DOHH2 (cell line): Measurements from ENCODE around the gene IKBKG.
"Not testable (repeated sequence)": the region's sequence is repeated elsewhere in the genome, so short reads cannot be mapped to it uniquely, and the experiment has no call there.

ENCODE experiments used
- H3F3A ChIP-seq: fragments of 200-600 bp; sonication (generic), shearing (Covaris generic); 2 replicates; pipeline ENCODE4 v1.6.0; 2016; ENCODE audit warnings: antibody characterized with exemption, mild to moderate bottlenecking; ENCODE audit not compliant: control insufficient read depth, insufficient read depth
- H3K27ac ChIP-seq: fragments of 200-600 bp; sonication (generic); 2 replicates; pipeline ENCODE4 v1.5.1; 2014; ENCODE audit warnings: low read depth, mild to moderate bottlenecking, low read length, moderate library complexity
- H3K27me3 ChIP-seq: fragments of 200-600 bp; sonication (generic); 2 replicates; pipeline ENCODE4 v1.6.1; 2014; ENCODE audit warnings: mild to moderate bottlenecking, low read length, mixed read lengths; ENCODE audit not compliant: control insufficient read depth
- H3K36me3 ChIP-seq: fragments of 200-600 bp; sonication (generic); 2 replicates; pipeline ENCODE4 v1.6.1; 2014; ENCODE audit warnings: mild to moderate bottlenecking, low read length, moderate library complexity, mixed read lengths; ENCODE audit not compliant: control insufficient read depth
- H3K4me1 ChIP-seq: fragments of 200-600 bp; sonication (generic); 2 replicates; pipeline ENCODE4 v1.6.1; 2014; ENCODE audit warnings: mild to moderate bottlenecking, low read length, mixed read lengths; ENCODE audit not compliant: control insufficient read depth
- H3K4me2 ChIP-seq: fragments of 200-600 bp; sonication (generic); 2 replicates; pipeline ENCODE4 v1.6.0; 2014; ENCODE audit warnings: mild to moderate bottlenecking, low read length, moderate library complexity
- H3K4me3 ChIP-seq: fragments of 200-600 bp; sonication (generic); 2 replicates; pipeline ENCODE4 v1.5.1; 2014; ENCODE audit warnings: mild to moderate bottlenecking, low read length, mixed read lengths
- H3K79me2 ChIP-seq: fragments of 200-600 bp; sonication (generic); 2 replicates; pipeline ENCODE4 v1.6.1; 2014; ENCODE audit warnings: mild to moderate bottlenecking, low read length, mixed read lengths; ENCODE audit not compliant: control insufficient read depth
- H3K9me2 ChIP-seq: fragments of 200-600 bp; sonication (generic); replicated peaks from 2 replicates; pipeline ENCODE4 v1.6.1; 2014; ENCODE audit warnings: mild to moderate bottlenecking, low read length, mixed read lengths; ENCODE audit not compliant: control insufficient read depth
- H3K9me3 ChIP-seq: fragments of 200-600 bp; sonication (generic); 2 replicates; pipeline ENCODE4 v1.6.1; 2014; ENCODE audit warnings: antibody characterized with exemption, low read length, mixed read lengths; ENCODE audit not compliant: control insufficient read depth, insufficient read depth
- H4K20me1 ChIP-seq: fragments of 200-600 bp; sonication (generic); 2 replicates; pipeline ENCODE4 v1.6.0; 2014; ENCODE audit warnings: low read depth, mild to moderate bottlenecking, antibody characterized with exemption, low read length, moderate library complexity; ENCODE audit not compliant: control insufficient read depth, insufficient read depth
- EZH2phosphoT487 ChIP-seq: fragments of 200-600 bp; sonication (generic); IDR thresholded peaks from 2 replicates; pipeline ENCODE4 v1.6.1; 2017; ENCODE audit warnings: borderline replicate concordance, mild to moderate bottlenecking, antibody characterized with exemption, low read length, moderate library complexity, mixed read lengths
- TF ChIP-seq, protein P1 (sequence below): fragments of 200-600 bp; sonication (generic); IDR thresholded peaks from one replicate; pipeline ENCODE4 v1.5.1; 2014; ENCODE audit warnings: antibody characterized with exemption, mild to moderate bottlenecking, low read depth, low read length; ENCODE audit not compliant: poor library complexity, severe bottlenecking

Gene IKBKG

DNA sequence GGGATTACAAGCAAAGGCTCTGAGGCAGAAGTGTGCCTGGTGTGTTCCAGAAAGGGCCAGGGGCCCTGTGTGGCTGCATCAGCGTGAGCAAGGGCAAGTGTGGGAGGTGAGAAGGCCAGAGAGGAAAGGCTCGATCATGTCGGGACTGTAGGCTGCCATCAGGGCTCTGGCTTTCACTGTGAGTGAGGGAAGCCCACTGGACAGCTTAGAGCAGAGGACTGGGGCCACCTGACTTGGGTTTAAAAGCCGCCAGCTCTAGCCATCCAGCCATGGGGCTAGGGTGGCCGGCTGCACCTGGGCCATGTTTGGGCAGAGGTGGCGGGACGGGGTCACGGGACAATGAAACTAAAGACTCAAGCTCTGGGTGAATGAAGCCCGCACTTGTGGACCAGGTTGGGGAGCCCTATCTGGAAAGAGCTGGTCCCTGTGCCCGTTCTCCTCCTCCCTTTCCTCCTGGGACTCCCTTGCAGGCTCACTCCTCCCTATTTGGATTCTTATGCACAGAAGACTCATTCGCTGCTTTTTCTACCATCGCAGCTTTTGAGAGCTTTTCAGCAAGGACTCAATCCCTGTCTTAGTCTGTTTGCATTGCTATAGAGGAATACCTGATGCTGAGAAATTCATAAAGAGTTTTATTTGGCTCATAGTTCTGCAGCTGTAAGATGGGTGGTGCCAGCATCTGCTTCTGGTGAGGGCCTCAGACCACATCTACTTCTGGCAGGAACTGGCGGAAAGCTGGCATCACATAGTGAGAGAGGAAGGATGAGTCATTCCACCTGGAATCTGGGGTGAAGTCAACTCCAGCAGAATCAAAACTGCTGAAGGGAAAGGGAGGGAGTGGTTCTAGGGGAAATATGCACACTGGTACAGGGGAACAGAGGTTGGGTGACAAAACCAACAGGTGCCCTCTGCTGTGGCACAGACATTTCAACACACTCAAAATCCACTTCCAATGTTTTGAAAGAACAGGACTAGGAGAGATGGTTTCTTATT, 56.3 kb downstream of the IKBKG start:
- Histone ChIP-seq H3F3A (no peaks in the 10 kb centered on the region), H3K4me1 (no peaks in the 10 kb centered on the region), H3K79me2 (no peaks in the 10 kb centered on the region), H3K9me2 (no peaks in the 10 kb centered on the region), H3K36me3 (no peaks in the 10 kb centered on the region), H3K9me3 (no peaks in the 10 kb centered on the region), H3K27me3 (no peaks in the 10 kb centered on the region), H3K27ac (no peak overlapping the region), H3K4me3 (no peak overlapping the region), H3K4me2 (no peak overlapping the region), H4K20me1 (no peaks in the 10 kb centered on the region)
- no peak for TF ChIP-seq EZH2phosphoT487
- TF ChIP-seq, protein P1, sequence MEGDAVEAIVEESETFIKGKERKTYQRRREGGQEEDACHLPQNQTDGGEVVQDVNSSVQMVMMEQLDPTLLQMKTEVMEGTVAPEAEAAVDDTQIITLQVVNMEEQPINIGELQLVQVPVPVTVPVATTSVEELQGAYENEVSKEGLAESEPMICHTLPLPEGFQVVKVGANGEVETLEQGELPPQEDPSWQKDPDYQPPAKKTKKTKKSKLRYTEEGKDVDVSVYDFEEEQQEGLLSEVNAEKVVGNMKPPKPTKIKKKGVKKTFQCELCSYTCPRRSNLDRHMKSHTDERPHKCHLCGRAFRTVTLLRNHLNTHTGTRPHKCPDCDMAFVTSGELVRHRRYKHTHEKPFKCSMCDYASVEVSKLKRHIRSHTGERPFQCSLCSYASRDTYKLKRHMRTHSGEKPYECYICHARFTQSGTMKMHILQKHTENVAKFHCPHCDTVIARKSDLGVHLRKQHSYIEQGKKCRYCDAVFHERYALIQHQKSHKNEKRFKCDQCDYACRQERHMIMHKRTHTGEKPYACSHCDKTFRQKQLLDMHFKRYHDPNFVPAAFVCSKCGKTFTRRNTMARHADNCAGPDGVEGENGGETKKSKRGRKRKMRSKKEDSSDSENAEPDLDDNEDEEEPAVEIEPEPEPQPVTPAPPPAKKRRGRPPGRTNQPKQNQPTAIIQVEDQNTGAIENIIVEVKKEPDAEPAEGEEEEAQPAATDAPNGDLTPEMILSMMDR, result no peak

DNA sequence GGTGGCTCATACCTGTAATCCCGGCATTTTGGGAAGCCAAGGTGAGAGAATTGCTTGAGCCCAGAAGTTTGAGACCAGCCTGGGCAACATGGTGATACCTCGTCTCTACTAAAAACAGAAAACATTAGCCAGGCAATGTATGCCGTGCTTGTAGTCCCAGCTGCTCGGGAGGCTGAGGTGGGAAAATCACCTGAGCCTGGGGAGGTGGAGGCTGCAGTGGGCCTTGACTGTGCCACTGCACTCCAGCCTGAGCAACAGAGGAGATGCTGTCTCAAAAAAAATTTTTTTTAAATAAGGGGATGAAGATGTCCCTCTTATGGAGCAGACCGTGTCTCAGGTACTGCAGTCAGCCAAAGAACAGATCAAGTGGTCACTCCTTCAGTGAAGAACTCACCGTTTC, 58.1 kb downstream of the IKBKG start:
- Histone ChIP-seq H3K4me3 (no peak overlapping the region), H3K27ac (no peak overlapping the region), H3K79me2 (no peaks in the 10 kb centered on the region), H3K27me3 (no peaks in the 10 kb centered on the region), H3K4me1 (no peaks in the 10 kb centered on the region), H3K36me3 (no peaks in the 10 kb centered on the region), H3K9me2 (no peaks in the 10 kb centered on the region), H3K9me3 (no peaks in the 10 kb centered on the region), H3F3A (no peaks in the 10 kb centered on the region), H3K4me2 (no peak overlapping the region), H4K20me1 (no peaks in the 10 kb centered on the region)
- no peak for TF ChIP-seq EZH2phosphoT487
- TF ChIP-seq, protein P1, result no peak

DNA sequence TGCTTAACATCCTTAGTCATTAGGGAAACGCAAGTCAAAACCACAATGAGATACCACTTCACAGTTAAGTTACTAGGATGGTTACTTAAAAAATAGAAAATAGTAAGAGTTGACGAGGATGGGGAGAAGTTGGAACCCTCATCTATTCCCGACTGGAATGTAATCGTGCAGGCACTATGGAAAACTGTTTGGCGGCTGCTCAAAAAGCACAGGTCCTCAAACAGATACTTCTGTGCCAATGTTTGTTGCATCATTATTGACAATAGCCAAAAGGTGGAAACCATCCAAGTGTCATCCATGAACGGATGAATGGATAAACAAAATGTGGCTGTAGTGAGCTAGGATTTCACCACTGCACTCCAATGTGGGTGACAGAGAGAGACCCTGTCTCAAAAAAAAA, 60.0 kb downstream of the IKBKG start:
- no peaks in the 10 kb centered on the region for H3K27me3 ChIP-seq
- H3K36me3 ChIP-seq, result no peaks in the 10 kb centered on the region
- H3K79me2 ChIP-seq, result no peaks in the 10 kb centered on the region
- no peaks in the 10 kb centered on the region for H3F3A ChIP-seq
- no peaks in the 10 kb centered on the region for H3K9me3 ChIP-seq
- TF ChIP-seq EZH2phosphoT487, result no peak
- TF ChIP-seq, protein P1, result no peak
- no peaks in the 10 kb centered on the region for H3K4me1 ChIP-seq
- H3K4me3 ChIP-seq, result no peak overlapping the region
- H3K27ac ChIP-seq, result no peak overlapping the region
- H3K4me2 ChIP-seq, result no peak overlapping the region
- H4K20me1 ChIP-seq, result no peaks in the 10 kb centered on the region
- no peaks in the 10 kb centered on the region for H3K9me2 ChIP-seq

DNA sequence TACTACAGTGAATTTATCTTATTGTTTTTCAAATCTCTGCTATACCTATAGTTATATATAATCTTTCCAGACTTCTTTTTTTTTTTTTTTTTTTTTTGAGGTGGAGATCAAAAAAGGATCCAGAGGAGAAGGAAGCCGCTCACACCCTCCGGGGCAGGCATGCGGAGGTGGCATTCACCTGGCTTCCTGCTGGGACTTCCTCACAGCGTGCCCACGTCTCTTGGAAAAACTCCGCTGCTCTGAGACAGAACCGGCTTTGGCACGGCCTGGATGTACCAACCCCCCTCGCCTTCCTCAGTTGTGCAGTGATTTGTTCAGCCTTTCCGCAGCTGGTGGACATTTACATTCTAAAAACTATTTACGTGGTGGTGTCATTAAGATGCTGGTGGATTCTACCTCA, 60.6 kb downstream of the IKBKG start:
- H3K36me3 ChIP-seq, H3K27ac ChIP-seq, H3K27me3 ChIP-seq, H3F3A ChIP-seq, H3K4me2 ChIP-seq, H3K4me1 ChIP-seq, H3K79me2 ChIP-seq, H3K4me3 ChIP-seq, H3K9me2 ChIP-seq, H4K20me1 ChIP-seq, H3K9me3 ChIP-seq: not testable (repeated sequence)

DNA sequence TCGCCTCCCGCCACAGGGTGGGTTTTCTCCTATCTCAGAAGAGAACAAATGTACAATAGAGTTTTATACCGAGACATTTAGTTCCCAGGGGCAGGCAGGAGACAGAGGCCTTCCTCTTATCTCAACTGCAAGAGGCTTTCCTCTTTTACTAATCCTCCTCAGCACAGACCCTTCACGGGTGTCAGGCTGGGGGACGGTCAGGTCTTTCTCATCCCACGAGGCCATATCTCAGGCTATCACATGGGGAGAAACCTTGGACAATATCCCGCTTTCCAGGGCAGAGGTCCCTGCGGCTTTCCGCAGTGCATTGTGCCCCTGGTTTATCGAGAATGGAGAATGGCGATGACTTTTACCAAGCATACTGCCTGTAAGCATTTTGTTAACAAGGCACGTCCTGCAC, 61.4 kb downstream of the IKBKG start:
- H3K27me3 ChIP-seq, H4K20me1 ChIP-seq, H3K4me2 ChIP-seq, H3K36me3 ChIP-seq, H3K9me2 ChIP-seq, H3K9me3 ChIP-seq, H3F3A ChIP-seq, H3K79me2 ChIP-seq, H3K27ac ChIP-seq, H3K4me1 ChIP-seq, H3K4me3 ChIP-seq: not testable (repeated sequence)

DNA sequence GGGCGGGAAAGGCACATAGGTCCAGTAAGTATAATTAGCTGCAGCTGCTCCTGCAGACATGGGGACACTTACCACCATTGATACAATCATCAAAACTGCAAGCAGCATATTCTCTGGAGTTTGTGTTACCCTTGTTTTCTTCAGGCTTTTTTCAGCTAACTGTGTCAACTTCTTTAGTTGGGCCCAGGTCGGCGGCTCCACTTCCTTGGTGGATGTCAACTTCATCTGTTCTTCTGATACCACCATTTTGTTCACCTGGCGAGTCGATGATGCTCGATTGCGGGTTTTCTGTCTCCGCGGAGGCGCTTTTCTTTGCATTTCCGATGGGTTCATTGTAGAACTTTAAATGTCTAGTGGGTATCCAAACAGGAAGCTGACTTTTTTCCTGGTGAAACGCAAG, 63.7 kb downstream of the IKBKG start:
- H3K27me3 ChIP-seq, H3K27ac ChIP-seq, H3F3A ChIP-seq, H3K79me2 ChIP-seq, H3K36me3 ChIP-seq, H3K4me2 ChIP-seq, H3K4me1 ChIP-seq, H3K9me2 ChIP-seq, H3K4me3 ChIP-seq, H3K9me3 ChIP-seq, H4K20me1 ChIP-seq: not testable (repeated sequence)
